Stimulated activated memory B cell treated with anti-CD40 and anti-IgM and Interleukin-4, amounts not matched to agents 10 μg/mL and 1 μg/mL and 100 μg/mL, for 72 hours (primary cell): ENCODE data around the gene OR2V2.
"Not testable (repeated sequence)": the region's sequence is repeated elsewhere in the genome, so short reads cannot be mapped to it uniquely, and the experiment has no call there.

Experiments used
- ATAC-seq: fragments of 150-1000 bp; cut with Tn5 transposase; 2 replicates; pipeline ENCODE4 v1.10.0; 2021
- H3K27ac Mint-ChIP-seq: one replicate; pipeline ENCODE4 v1.8.0; 2022; ENCODE audit warnings: mild to moderate bottlenecking, mixed read lengths
- H3K27me3 Mint-ChIP-seq: one replicate; pipeline ENCODE4 v1.8.0; 2022; ENCODE audit warnings: mixed read lengths
- H3K36me3 Mint-ChIP-seq: one replicate; pipeline ENCODE4 v1.8.0; 2022; ENCODE audit warnings: mixed read lengths
- H3K4me1 Mint-ChIP-seq: one replicate; pipeline ENCODE4 v1.8.0; 2022; ENCODE audit warnings: mixed read lengths
- H3K4me3 Mint-ChIP-seq: one replicate; pipeline ENCODE4 v1.8.0; 2022; ENCODE audit warnings: mild to moderate bottlenecking, moderate library complexity, mixed read lengths
- H3K9me3 Mint-ChIP-seq: one replicate; pipeline ENCODE4 v1.8.0; 2022; ENCODE audit warnings: mixed read lengths

Gene OR2V2

DNA sequence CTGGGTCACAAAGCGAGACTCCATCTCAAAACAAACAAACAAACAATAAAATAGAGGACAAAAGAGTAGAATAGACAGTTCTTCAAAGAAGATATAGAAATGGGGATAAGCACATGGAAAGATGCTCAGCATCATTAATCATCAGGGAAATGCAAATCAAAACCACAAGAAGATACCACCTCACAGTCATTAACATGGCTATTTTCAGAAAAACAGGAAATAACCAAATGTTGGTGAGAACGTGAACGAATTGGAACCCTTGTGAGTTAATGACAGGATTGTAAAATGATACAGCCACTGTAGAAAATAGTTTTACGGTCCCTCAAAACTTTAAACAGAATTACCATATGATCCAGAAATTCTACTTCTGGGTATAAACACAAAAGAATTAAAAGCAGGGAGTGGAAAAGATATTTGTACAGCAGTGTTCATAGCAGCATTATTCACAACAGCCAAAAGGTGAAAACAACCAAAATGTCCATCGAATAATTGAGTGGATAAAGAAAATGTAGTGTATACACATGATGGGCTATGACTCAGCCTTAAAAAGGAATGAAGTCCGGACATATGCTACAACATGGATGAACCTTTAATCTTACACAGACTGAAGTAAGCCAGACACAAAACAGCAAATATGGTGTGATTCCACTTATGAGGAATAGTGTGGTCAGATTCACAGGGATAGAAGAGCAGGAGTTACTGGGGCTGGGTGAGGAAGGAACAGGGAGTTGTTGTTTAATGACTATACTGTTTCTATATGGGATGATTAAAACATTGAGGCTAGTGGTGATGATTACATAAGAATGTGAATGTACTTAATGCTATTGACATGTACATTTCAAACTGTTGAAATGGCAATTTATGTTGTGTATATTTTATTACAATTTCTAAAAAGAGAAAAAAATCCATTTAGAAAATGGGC is 19.7 kb downstream of the OR2V2 start:
- Mint-ChIP-seq H3K27ac (no peak overlapping the region), H3K27me3 (peaks cover 88% of the 10 kb centered on the region), H3K36me3 (peaks cover 5% of the 10 kb centered on the region), H3K4me3 (no peak overlapping the region), H3K9me3 (peaks cover 14% of the 10 kb centered on the region), H3K4me1 (peaks cover 30% of the 10 kb centered on the region)
- no peak for ATAC-seq

DNA sequence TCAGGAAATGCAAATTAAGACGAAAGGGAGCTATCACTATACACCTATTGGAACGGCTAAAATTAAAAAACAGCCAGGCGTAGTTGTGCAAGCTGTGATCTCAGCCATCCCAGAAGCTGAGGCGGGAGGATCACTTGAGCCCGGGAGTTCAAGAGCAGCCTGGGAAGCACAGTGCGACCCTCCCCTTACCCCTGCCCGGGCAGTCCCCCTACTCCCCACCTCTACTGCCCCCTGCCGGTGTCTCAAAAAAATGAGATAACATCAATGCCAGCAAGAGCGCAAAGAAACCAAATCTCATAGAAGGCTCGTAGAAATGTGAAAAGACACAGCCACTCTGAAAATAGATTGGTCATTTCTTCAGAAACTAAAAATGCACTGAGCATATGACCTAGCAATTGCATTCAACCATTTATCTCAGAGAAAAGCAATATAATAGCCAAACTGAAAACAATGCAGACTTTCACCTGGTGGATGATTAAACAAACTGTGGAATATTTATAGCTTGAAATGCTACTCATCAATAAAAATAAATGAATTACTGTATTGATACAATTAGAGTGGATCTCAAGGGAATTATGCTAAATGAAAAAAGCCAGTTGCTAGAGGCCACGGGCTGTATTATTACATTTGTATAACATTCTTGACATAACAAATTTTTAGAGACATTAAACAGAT is 20.6 kb downstream of the OR2V2 start:
- H3K27me3 Mint-ChIP-seq, result peaks cover 80% of the 10 kb centered on the region
- no peak overlapping the region for H3K27ac Mint-ChIP-seq
- H3K9me3 Mint-ChIP-seq, result peaks cover 14% of the 10 kb centered on the region
- peaks cover 5% of the 10 kb centered on the region for H3K36me3 Mint-ChIP-seq
- peaks cover 35% of the 10 kb centered on the region for H3K4me1 Mint-ChIP-seq
- no peak overlapping the region for H3K4me3 Mint-ChIP-seq
- ATAC-seq, result no peak

DNA sequence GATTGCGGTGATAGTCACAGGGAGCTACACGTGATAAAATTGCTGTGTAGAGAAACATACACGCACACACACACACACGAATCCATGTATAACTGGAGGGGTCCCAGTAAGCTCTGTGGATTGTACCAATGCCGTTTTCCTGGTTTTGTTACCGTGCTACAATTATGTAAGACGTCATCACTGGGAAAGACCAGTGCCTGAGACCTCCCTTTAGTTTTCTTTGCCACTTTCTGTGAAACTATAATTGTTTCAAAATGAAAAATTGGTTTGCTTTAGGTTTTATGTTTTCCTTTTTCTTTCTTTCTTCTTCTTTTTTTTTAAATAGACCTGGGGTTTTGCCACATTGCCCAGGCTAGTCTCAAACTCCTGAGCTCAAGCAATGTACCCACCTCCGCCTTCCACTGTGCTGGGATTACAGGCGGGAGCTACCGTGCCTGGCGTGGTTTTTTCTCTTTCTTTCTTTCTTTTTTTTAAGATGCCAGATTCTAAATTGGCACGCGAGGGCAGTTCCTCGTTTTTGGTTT is 21.3 kb downstream of the OR2V2 start:
- H3K4me1 Mint-ChIP-seq, result peaks cover 38% of the 10 kb centered on the region
- ATAC-seq, result no peak
- H3K36me3 Mint-ChIP-seq, result peaks cover 5% of the 10 kb centered on the region
- peaks cover 72% of the 10 kb centered on the region for H3K27me3 Mint-ChIP-seq
- H3K4me3 Mint-ChIP-seq, result no peak overlapping the region
- H3K27ac Mint-ChIP-seq, result no peak overlapping the region
- peaks cover 13% of the 10 kb centered on the region for H3K9me3 Mint-ChIP-seq

DNA sequence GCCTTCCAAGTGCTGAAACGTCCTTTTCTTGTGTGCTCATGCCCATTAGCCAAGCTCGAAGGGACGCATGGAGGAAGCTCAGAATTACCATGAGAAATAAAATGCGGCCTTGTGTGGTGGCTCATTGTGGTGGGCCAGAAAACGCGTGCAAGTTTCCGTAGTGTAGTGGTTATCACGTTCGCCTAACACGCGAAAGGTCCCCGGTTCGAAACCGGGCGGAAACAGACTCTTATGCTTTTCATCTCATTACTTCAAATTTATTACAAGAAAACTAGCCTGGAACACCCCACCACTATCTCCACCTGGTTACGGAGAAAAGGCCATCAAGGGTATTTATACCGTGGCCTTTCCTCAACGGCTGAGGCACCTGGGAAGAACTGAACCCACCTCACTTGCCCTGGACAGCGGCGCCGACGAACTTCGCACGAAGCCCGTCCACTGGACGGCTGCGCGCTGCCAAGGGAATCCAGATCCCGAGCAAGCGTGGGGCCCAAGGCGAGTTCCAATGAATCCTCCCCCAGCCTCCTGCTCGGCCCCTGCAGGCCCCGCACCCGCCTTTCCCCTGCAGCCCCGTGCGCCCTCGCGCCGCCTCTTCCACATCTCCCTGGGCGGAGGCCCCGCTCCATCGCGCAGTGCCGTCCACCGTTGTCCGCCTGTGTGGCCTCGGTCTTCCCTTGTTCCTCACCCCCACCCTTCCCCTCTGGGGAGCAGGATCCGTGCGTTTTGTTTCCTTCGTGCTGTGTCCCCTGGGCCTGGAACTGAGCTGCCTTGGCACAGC is 22.3 kb downstream of the OR2V2 start:
- ATAC-seq, H3K36me3 Mint-ChIP-seq: not testable (repeated sequence)
- H3K27ac Mint-ChIP-seq, result peak overlapping the region; percentile 63
- peak overlapping the region; percentile 36 for H3K4me3 Mint-ChIP-seq
- peaks cover 11% of the 10 kb centered on the region for H3K9me3 Mint-ChIP-seq
- H3K27me3 Mint-ChIP-seq, result peaks cover 63% of the 10 kb centered on the region
- H3K4me1 Mint-ChIP-seq, result peaks cover 35% of the 10 kb centered on the region

DNA sequence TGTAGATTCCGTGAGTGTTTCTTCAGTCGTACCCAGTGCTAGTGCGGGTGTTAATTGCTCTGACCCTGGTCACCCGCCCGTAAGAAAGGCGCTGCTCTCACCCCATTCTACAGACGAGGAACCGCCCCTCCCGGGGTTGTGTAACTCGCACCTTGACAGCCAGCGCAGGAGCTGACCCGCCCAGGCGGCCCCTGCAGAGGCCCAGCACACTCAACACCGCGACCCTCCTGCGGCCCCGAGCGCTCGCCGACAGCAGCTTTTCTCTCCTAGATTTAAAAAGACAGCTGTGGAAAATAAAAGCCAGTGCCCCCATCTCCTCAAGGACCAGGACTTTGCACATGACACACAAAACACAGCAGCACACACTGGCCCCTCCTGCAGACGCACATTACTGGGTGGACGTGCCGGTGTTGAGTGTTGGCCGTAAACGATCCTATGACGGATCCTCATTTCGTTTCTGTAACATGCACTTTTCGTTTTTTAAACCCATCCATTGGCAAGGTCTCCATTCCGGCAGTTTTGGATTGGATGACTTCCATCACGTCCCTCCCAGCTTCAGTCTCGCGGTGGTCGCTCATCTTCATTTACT is 22.9 kb downstream of the OR2V2 start:
- Mint-ChIP-seq H3K36me3 (peaks cover 5% of the 10 kb centered on the region), H3K27ac (peak overlapping the region; percentile 63), H3K4me1 (peaks cover 35% of the 10 kb centered on the region), H3K4me3 (peak overlapping the region; percentile 36), H3K9me3 (peaks cover 11% of the 10 kb centered on the region), H3K27me3 (peaks cover 57% of the 10 kb centered on the region)
- no peak for ATAC-seq

DNA sequence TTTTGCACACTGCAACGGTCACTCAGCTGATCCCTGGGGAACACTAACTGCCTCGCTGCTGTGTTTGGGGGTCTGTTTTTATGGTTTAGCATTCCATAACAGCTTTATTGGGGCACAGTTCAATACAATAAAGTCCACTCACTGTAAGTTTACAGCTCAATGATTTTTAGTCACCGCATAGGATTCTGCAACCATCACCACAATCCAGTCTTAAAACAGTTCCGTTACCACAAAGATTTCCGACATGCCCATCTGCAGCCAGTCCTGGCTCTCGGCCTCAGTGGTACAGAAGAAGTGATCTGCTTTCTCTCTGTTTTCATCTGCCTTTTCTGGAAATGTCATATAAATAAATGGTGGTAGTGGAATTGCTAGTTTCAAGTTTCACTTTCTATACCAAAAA is 23.6 kb downstream of the OR2V2 start:
- ATAC-seq, result no peak
- Mint-ChIP-seq H3K9me3 (peaks cover 9% of the 10 kb centered on the region), H3K27ac (no peak overlapping the region), H3K4me3 (no peak overlapping the region), H3K4me1 (peaks cover 35% of the 10 kb centered on the region), H3K27me3 (peaks cover 50% of the 10 kb centered on the region), H3K36me3 (peaks cover 5% of the 10 kb centered on the region)

DNA sequence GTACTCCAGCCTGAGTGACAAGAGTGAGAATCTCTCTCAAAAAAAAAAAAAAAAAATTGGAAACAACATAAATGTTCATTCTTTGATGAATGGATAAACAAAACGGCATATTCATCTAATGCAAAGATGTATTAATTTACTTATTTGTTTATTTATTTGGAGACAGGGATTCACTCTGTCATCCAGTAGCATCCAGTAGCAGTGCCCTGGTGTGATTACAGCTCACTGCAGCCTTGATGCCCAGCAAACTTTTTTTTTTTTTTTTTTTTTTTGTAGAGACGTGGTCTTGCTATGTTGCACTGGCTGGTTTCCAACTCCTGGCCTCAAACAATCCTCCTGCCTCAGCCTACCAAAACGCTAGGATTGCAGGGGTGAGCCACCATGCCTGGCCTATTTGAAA is 24.4 kb downstream of the OR2V2 start:
- no peak overlapping the region for H3K27ac Mint-ChIP-seq
- H3K36me3 Mint-ChIP-seq, result peaks cover 5% of the 10 kb centered on the region
- no peak overlapping the region for H3K4me3 Mint-ChIP-seq
- peaks cover 30% of the 10 kb centered on the region for H3K4me1 Mint-ChIP-seq
- peaks cover 42% of the 10 kb centered on the region for H3K27me3 Mint-ChIP-seq
- H3K9me3 Mint-ChIP-seq, result peaks cover 4% of the 10 kb centered on the region
- ATAC-seq, result no peak

DNA sequence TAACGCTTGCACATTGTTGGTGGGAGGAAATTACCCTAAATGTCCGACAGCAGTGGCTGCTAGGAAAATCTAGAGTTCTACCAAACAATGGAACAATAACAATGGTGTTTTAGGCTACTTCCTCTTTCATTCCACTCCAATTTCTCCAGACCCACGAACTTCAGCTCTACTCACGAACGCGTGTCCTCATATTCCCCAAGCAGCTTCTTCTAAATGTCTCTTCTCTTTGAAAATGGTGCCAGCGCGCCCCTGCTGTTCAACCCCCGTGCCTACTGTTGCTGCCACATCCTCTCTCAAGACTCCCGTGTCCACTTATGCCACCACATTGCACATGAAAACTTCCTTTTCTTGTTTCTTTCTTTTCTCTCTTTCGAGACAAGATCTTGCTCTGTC is 25.6 kb downstream of the OR2V2 start:
- Mint-ChIP-seq H3K4me1 (peaks cover 24% of the 10 kb centered on the region), H3K4me3 (peak overlapping the region; percentile 71), H3K27ac (peak overlapping the region; percentile 74), H3K27me3 (peaks cover 30% of the 10 kb centered on the region), H3K9me3 (no peaks in the 10 kb centered on the region), H3K36me3 (peaks cover 5% of the 10 kb centered on the region)
- ATAC-seq, result peak; percentile 54

DNA sequence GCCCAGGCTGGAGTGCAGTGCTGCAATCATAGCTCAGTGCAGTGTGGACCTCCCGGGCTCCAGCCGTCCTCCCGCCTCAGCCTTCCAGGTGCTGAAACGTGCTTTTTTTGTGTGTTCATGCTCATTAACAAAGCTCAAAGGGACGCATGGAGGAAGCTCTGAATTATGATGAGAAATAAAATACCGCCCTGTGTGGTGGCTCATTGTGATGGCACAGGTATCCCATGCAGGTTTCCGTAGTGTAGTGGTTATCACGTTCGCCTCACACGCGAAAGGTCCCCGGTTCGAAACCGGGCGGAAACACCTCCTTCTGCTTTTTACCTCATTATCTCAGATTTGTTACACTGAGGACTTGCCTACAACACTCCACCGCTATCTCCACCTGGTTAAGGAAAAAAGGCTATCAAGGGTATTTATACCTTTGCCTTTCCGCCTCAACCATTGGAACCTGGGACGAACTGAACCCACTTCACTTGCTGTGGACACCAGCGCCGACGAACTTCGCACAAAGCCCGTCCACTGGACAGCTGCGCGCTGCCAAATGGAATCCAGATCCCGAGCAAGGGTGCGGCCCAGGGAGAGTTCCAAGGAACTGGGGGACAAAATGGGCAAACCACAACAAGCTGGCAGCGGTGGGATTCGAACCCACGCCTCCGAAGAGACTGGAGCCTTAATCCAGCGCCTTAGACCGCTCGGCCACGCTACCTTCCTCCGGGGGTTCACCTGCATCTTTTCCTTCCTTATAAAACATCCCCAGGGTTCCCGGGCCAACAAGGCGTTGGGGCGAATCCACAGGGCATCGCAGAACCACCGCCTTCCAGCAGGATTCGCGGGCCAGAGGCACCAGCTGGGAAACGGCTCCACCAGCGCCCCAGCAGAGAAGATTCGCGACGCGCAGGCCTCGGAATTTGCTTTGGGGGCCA is 26.3 kb downstream of the OR2V2 start:
- Mint-ChIP-seq H3K27ac (peak overlapping the region; percentile 74), H3K9me3 (no peaks in the 10 kb centered on the region), H3K36me3 (peaks cover 5% of the 10 kb centered on the region), H3K4me3 (peak overlapping the region; percentile 71), H3K4me1 (peaks cover 24% of the 10 kb centered on the region), H3K27me3 (peaks cover 23% of the 10 kb centered on the region)
- peak; percentile 70 for ATAC-seq

DNA sequence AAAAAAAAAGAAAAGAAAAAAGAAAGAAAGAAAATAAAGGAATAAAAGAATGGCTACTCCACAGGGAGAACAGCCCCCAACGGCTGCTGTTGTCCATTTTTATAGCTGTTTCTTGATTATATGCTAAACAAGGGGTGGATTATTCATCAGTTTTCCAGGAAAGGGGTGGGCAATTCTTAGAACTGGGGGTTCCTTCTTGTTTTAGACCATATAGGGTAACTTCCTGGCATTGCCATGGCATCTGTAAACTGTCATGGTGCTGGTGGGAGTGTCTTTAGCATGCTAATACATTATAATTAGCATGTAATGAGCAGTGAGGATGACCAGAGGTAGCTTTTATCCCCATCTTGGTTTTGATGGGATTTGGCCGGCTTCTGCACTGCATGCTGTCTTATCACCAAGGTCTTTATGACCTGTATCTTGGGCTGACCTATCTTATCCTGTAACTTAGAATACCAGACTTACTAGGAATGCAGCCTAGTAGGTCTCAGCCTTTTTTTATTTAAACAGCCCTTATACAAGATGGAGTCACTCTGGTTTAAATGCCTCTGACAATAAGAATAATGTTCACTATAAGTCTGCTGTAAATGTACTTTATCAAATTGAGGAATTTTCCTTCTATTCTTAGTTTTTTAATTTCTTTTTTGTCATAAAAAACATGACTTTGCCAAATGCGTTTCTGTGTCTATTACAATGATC is 29.0 kb downstream of the OR2V2 start:
- H3K36me3 Mint-ChIP-seq, result no peaks in the 10 kb centered on the region
- no peaks in the 10 kb centered on the region for H3K27me3 Mint-ChIP-seq
- H3K4me1 Mint-ChIP-seq, result peaks cover 18% of the 10 kb centered on the region
- no peaks in the 10 kb centered on the region for H3K9me3 Mint-ChIP-seq
- no peak overlapping the region for H3K4me3 Mint-ChIP-seq
- no peak overlapping the region for H3K27ac Mint-ChIP-seq
- no peak for ATAC-seq

DNA sequence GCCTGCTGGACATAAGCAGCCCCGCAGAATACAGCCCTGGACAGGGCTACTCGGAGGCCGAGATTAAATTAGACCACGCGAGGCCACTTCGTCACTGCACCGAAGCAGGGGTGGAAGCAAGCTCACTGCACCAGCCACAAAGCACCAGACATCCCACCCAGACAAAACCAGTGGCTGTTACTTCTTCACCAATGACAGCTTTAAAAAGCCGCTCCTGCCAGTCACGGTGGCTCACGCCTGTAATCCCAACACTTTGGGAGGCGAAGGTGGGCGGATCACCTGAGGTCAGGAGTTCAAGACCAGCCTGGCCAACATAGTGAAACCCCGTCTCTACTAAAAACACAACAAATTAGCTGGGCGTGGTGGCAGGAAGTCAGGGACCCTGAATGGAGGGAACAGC is 30.2 kb downstream of the OR2V2 start:
- not testable (repeated sequence) for H3K9me3 Mint-ChIP-seq, H3K36me3 Mint-ChIP-seq, H3K27ac Mint-ChIP-seq, H3K27me3 Mint-ChIP-seq, H3K4me3 Mint-ChIP-seq, ATAC-seq
- H3K4me1 Mint-ChIP-seq, result peaks cover 26% of the 10 kb centered on the region

DNA sequence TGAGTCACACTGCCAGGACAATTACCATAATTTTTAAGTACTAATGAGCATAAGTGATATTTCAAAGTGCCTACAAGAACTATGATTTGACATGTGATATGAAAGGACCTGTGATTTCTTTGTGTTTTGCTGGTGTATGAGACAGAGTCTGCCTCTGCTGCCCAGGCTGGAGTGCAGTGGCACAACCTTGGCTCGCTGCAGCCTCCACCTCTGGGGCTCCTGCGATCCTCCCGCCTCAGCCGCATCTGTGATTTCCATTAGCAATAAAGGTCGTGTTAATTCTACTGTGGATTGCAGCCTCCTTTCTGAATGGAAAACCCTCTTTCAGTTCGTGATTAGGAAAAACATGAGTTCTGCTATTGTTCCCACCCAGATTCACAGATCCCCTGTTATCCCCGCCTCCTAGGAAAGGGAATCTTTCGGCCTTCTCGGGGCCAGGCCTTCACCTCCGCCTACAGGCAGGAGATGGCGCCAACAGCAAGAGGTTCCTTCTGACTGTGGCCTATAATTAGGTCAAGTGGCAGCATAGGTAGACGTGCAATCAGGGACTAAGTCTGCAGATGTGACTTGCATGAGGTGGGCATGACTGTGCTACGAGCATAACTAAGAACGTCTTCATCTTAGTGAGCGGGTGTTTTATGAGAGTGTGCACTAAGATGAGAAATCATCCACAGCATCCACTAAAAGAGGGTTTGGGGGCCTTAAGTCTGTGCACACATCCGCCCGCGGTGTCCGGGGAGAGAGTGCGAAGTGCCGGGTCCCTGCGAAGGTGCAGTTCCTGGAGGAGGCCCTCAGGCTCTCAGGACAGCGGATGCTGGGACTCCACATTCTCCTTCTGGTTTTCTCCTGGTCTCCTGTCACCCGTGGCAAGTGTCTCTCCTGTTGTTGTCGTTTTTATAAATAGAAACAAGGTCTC is 34.5 kb downstream of the OR2V2 start:
- H3K36me3 Mint-ChIP-seq, result no peaks in the 10 kb centered on the region
- H3K27me3 Mint-ChIP-seq, result no peaks in the 10 kb centered on the region
- peaks cover 3% of the 10 kb centered on the region for H3K9me3 Mint-ChIP-seq
- H3K4me1 Mint-ChIP-seq, result peaks cover 44% of the 10 kb centered on the region
- peak; percentile 84 for ATAC-seq
- H3K27ac Mint-ChIP-seq, result peak overlapping the region; percentile 76
- H3K4me3 Mint-ChIP-seq, result peak overlapping the region; percentile 33

DNA sequence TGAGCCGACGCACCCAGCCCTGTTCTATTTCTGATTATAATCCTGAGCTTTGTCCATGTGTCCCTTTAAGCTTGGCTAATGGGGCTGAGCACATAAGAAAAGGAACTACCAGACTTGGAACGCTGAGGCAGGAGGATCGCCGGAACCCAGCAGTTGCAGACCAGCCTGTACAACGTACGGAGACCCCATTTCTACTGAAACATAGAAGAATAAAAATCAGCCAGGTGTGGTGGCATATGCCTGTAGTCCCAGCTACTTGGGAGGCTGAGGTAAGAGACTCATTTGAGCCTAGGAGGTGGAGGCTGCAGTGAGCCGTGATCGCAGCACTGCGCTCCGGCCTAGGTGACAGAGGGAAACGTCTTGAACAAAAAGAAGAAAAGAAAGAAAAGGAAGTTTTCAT is 35.3 kb downstream of the OR2V2 start:
- ATAC-seq, result no peak
- H3K27me3 Mint-ChIP-seq, result no peaks in the 10 kb centered on the region
- peaks cover 51% of the 10 kb centered on the region for H3K4me1 Mint-ChIP-seq
- peak overlapping the region; percentile 77 for H3K4me3 Mint-ChIP-seq
- H3K27ac Mint-ChIP-seq, result peak overlapping the region; percentile 76
- peaks cover 3% of the 10 kb centered on the region for H3K9me3 Mint-ChIP-seq
- H3K36me3 Mint-ChIP-seq, result no peaks in the 10 kb centered on the region
